Measurements from ENCODE around the gene OR2G3. TPM values are rescaled to one million over a fixed set of nuclear protein-coding genes. Genes with fewer than 3 reads are reported as not detected.

Gene OR2G3
- total and polyA plus RNA-seq, 2 experiments from 2014 or later = not detected

GRCh38 chr1:247614625-247615024 is 9.2 kb downstream of the OR2G3 start:
- Histone ChIP-seq H3K36me3 (replicated peaks; ENCODE audit: insufficient read depth, low read depth) (no peaks in the 10 kb centered on the region), H3K4me3 (no peak overlapping the region), H3K9me3 (ENCODE audit: low read depth) (no peaks in the 10 kb centered on the region), H4K20me1 (ENCODE audit: insufficient read depth, poor library complexity, severe bottlenecking) (no peaks in the 10 kb centered on the region), H3K4me1 (ENCODE audit: insufficient read depth) (no peaks in the 10 kb centered on the region), H2AFZ (no peak overlapping the region), H3K79me2 (no peaks in the 10 kb centered on the region), H3K4me2 (no peak overlapping the region), H3K9me2 (replicated peaks; ENCODE audit: insufficient read depth) (no peaks in the 10 kb centered on the region), H3K27me3 (no peaks in the 10 kb centered on the region), H3K27ac (no peak overlapping the region)
- DNase-seq (ENCODE audit: low spot score) = no peak
- 85% methylated on average over 5 of the region's 5 CpGs for WGBS (ENCODE audit: low lambda C conversion rate, missing lambda C conversion rate)
- TF ChIP-seq CTCF (IDR thresholded peaks at IDR 0.05; ENCODE audit: poor library complexity) (no peak), EZH2 (IDR thresholded peaks at IDR 0.05; ENCODE audit: borderline replicate concordance) (no peak), EZH2phosphoT487 (IDR thresholded peaks at IDR 0.05; ENCODE audit: low read depth, severe bottlenecking, unreplicated experiment) (no peak)

- no peak for DNase-seq (ENCODE audit: low spot score)
- Histone ChIP-seq H3K36me3 (replicated peaks; ENCODE audit: insufficient read depth, low read depth) (no peaks in the 10 kb centered on the region), H3K27ac (no peak overlapping the region), H3K9me2 (replicated peaks; ENCODE audit: insufficient read depth) (no peaks in the 10 kb centered on the region), H3K4me1 (ENCODE audit: insufficient read depth) (no peaks in the 10 kb centered on the region), H3K9me3 (ENCODE audit: low read depth) (no peaks in the 10 kb centered on the region), H4K20me1 (ENCODE audit: insufficient read depth, poor library complexity, severe bottlenecking) (no peaks in the 10 kb centered on the region), H3K79me2 (no peaks in the 10 kb centered on the region), H3K27me3 (no peaks in the 10 kb centered on the region), H3K4me2 (no peak overlapping the region), H3K4me3 (no peak overlapping the region), H2AFZ (no peak overlapping the region)
- TF ChIP-seq EZH2 (IDR thresholded peaks at IDR 0.05; ENCODE audit: borderline replicate concordance) = no peak
- no peak for TF ChIP-seq EZH2phosphoT487 (IDR thresholded peaks at IDR 0.05; ENCODE audit: low read depth, severe bottlenecking, unreplicated experiment)
- no peak for TF ChIP-seq CTCF (IDR thresholded peaks at IDR 0.05; ENCODE audit: poor library complexity)
- 53% methylated on average over 3 of the region's 3 CpGs for WGBS (ENCODE audit: low lambda C conversion rate, missing lambda C conversion rate)
These were observed 22.6 kb downstream of the OR2G3 start for GRCh38 chr1:247627951-247628350.

GRCh38 chr1:247638011-247638410 is 32.6 kb downstream of the OR2G3 start:
- H3K4me3 ChIP-seq = no peak overlapping the region
- no peak overlapping the region for H3K27ac ChIP-seq
- H3K9me2 ChIP-seq (replicated peaks; ENCODE audit: insufficient read depth) = no peaks in the 10 kb centered on the region
- TF ChIP-seq EZH2 (IDR thresholded peaks at IDR 0.05; ENCODE audit: borderline replicate concordance) = no peak
- no peak for TF ChIP-seq CTCF (IDR thresholded peaks at IDR 0.05; ENCODE audit: poor library complexity)
- no peak for TF ChIP-seq EZH2phosphoT487 (IDR thresholded peaks at IDR 0.05; ENCODE audit: low read depth, severe bottlenecking, unreplicated experiment)
- H3K9me3 ChIP-seq (ENCODE audit: low read depth) = no peaks in the 10 kb centered on the region
- no peaks in the 10 kb centered on the region for H3K79me2 ChIP-seq
- whole genome bisulfite sequencing (ENCODE audit: low lambda C conversion rate, missing lambda C conversion rate) = 82% methylated on average over 4 of the region's 4 CpGs
- no peak for DNase-seq (ENCODE audit: low spot score)
- no peaks in the 10 kb centered on the region for H3K36me3 ChIP-seq (replicated peaks; ENCODE audit: insufficient read depth, low read depth)
- no peaks in the 10 kb centered on the region for H3K27me3 ChIP-seq
- no peaks in the 10 kb centered on the region for H4K20me1 ChIP-seq (ENCODE audit: insufficient read depth, poor library complexity, severe bottlenecking)
- no peak overlapping the region for H3K4me2 ChIP-seq
- no peaks in the 10 kb centered on the region for H3K4me1 ChIP-seq (ENCODE audit: insufficient read depth)
- no peak overlapping the region for H2AFZ ChIP-seq

GRCh38 chr1:247638781-247639180 is 33.4 kb downstream of the OR2G3 start:
- no peak for TF ChIP-seq CTCF (IDR thresholded peaks at IDR 0.05; ENCODE audit: poor library complexity)
- TF ChIP-seq EZH2phosphoT487 (IDR thresholded peaks at IDR 0.05; ENCODE audit: low read depth, severe bottlenecking, unreplicated experiment) = no peak
- no peak for TF ChIP-seq EZH2 (IDR thresholded peaks at IDR 0.05; ENCODE audit: borderline replicate concordance)
- 83% methylated on average over 6 of the region's 6 CpGs for WGBS (ENCODE audit: low lambda C conversion rate, missing lambda C conversion rate)
- H2AFZ ChIP-seq = peak overlapping the region; percentile 52
- no peaks in the 10 kb centered on the region for H4K20me1 ChIP-seq (ENCODE audit: insufficient read depth, poor library complexity, severe bottlenecking)
- DNase-seq (ENCODE audit: low spot score) = no peak
- H3K79me2 ChIP-seq = no peaks in the 10 kb centered on the region
- H3K27me3 ChIP-seq = no peaks in the 10 kb centered on the region
- no peak overlapping the region for H3K4me3 ChIP-seq
- no peaks in the 10 kb centered on the region for H3K9me3 ChIP-seq (ENCODE audit: low read depth)
- H3K4me1 ChIP-seq (ENCODE audit: insufficient read depth) = no peaks in the 10 kb centered on the region
- no peaks in the 10 kb centered on the region for H3K36me3 ChIP-seq (replicated peaks; ENCODE audit: insufficient read depth, low read depth)
- peak overlapping the region; percentile 68 for H3K4me2 ChIP-seq
- H3K27ac ChIP-seq = no peak overlapping the region
- no peaks in the 10 kb centered on the region for H3K9me2 ChIP-seq (replicated peaks; ENCODE audit: insufficient read depth)
